ENCODE data around the gene ATG2B. TPM values are rescaled to one million over a fixed set of nuclear protein-coding genes. Genes with fewer than 3 reads are reported as not detected.

Gene ATG2B, protein sequence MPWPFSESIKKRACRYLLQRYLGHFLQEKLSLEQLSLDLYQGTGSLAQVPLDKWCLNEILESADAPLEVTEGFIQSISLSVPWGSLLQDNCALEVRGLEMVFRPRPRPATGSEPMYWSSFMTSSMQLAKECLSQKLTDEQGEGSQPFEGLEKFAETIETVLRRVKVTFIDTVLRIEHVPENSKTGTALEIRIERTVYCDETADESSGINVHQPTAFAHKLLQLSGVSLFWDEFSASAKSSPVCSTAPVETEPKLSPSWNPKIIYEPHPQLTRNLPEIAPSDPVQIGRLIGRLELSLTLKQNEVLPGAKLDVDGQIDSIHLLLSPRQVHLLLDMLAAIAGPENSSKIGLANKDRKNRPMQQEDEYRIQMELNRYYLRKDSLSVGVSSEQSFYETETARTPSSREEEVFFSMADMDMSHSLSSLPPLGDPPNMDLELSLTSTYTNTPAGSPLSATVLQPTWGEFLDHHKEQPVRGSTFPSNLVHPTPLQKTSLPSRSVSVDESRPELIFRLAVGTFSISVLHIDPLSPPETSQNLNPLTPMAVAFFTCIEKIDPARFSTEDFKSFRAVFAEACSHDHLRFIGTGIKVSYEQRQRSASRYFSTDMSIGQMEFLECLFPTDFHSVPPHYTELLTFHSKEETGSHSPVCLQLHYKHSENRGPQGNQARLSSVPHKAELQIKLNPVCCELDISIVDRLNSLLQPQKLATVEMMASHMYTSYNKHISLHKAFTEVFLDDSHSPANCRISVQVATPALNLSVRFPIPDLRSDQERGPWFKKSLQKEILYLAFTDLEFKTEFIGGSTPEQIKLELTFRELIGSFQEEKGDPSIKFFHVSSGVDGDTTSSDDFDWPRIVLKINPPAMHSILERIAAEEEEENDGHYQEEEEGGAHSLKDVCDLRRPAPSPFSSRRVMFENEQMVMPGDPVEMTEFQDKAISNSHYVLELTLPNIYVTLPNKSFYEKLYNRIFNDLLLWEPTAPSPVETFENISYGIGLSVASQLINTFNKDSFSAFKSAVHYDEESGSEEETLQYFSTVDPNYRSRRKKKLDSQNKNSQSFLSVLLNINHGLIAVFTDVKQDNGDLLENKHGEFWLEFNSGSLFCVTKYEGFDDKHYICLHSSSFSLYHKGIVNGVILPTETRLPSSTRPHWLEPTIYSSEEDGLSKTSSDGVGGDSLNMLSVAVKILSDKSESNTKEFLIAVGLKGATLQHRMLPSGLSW (N-terminal part only)
- 7.2 and 13.8 TPM in 2 replicates for total RNA-seq

GRCh38 chr14:96362965-96363750 is at the start of gene ATG2B, which contains the start of gene GSKIP:
ATG2B (minus strand) TSS chr14:96363341; CDS start chr14:96362976, 365 bp downstream.
GSKIP (plus strand) TSS chr14:96363526; CDS start chr14:96382248, 18,722 bp downstream.

DNA sequence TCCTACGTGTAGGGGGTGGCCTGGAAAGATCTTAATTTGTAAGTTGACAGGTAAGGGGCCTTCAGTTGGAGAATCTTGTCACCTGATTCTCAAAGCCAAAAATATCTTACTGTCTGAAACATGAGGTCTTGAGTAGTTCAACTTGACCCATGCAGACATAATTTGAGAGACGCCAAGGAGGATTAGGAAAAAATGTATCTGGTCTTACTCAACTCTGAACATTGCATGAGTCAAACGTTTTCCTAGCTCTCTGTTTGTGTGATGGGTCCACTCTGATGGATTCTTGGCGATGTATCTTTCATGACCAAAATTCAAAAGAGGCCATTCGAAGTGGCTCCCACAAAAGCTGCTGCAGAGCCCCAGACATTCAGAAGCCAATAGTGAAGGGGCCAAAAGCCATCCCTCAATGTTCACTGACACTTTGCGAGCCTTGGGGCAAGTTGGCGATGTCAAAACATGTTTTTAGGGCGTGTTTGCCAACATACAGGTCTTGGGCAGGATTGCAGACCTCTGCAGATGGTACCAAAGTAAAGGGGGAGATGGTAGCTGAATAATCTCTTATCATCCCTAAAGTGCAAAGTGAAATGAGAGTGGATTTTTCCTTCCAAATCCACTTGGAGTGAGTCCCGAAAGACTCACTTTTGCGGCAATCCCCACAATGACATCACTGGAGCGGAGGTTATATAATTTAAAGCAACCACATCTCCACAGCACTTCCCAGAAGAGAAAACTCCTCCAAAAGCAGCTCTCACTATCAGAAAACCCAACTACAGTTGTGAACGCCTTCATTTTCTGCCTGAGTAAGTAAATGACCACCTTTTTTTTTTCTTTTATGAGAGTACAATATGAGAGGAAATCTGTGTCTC is 107.4 kb downstream of the ATG2B start, which contains the start of gene BDKRB1:
BDKRB1 (plus strand) TSS at position 710 of the 866 bp plus-strand sequence. CDS start 7,473 bp downstream, outside the sequence.

Other genes starting within 250 kb of the ATG2B start
- gene BDKRB2, start 158.5 kb downstream of the ATG2B start, total RNA-seq, result 0.33 and 2.5 TPM in 2 replicates
- 0.38 TPM in 1 of 2 replicates, not detected in the other for gene BDKRB1, start 107.1 kb downstream of the ATG2B start, total RNA-seq
- 16.6 and 19.5 TPM in 2 replicates for gene GSKIP, start 185 bp upstream of the ATG2B start, total RNA-seq
- 1.3 and 1.8 TPM in 2 replicates for gene AK7, start 28.8 kb upstream of the ATG2B start, total RNA-seq
- gene PAPOLA, start 139.0 kb upstream of the ATG2B start, total RNA-seq, result 45.5 and 66.2 TPM in 2 replicates